Gastroesophageal sphincter (tissue), 4 donors: Measurements from ENCODE around the gene MFAP2. TPM values are rescaled to one million over a fixed set of nuclear protein-coding genes. Genes with fewer than 3 reads are reported as not detected.

Experiments used
- ATAC-seq: fragments of 150-250 bp; one replicate; pipeline ENCODE4 v1.9.1; 2016; ENCODE audit warnings: mild to moderate bottlenecking, moderate library complexity
- H3K27ac ChIP-seq, 4 donors: fragments of 200-600 bp; sonication (generic) in 3 of 4; 1 replicate in 3 of 4; 2 replicates in 1 of 4; pipeline ENCODE4 v1.5.1; 2016 to 2019
- H3K27me3 ChIP-seq: fragments of 200-600 bp; sonication (generic); one replicate; pipeline ENCODE4 v1.5.1; 2019
- H3K36me3 ChIP-seq, 2 donors: fragments of 200-600 bp; sonication (generic); one replicate each; pipeline ENCODE4 v1.5.1; 2019; ENCODE audit warnings: control low read depth in 1 of 2
- H3K4me1 ChIP-seq, 3 donors: fragments of 200-600 bp; sonication (generic); 1 replicate in 2 of 3; 2 replicates in 1 of 3; pipeline ENCODE4 v1.5.1; 2016 to 2019; ENCODE audit warnings: control low read depth in 2 of 3
- H3K4me3 ChIP-seq, 2 donors: fragments of 200-600 bp; sonication (generic); one replicate each; pipeline ENCODE4 v1.5.1; 2019; ENCODE audit warnings: mild to moderate bottlenecking in 1 of 2, moderate library complexity in 1 of 2
- H3K9me3 ChIP-seq, 3 donors: fragments of 200-600 bp; sonication (generic); one replicate each; pipeline ENCODE4 v1.5.1; 2017 to 2019; ENCODE audit warnings: control low read depth in 2 of 3
- CTCF ChIP-seq, 4 experiments: fragments of 200-600 bp in 2 of 4; fragments of 450-650 bp in 2 of 4; sonication (generic) in 1 of 4; IDR thresholded peaks; one replicate each; pipeline ENCODE4 v1.5.1; 2017 to 2019; ENCODE audit warnings: antibody characterized with exemption in 4 of 4, mild to moderate bottlenecking in 2 of 4, moderate library complexity in 2 of 4
- EP300 ChIP-seq: sonication (generic); formaldehyde crosslinking; IDR thresholded peaks from one replicate; pipeline ENCODE4 v1.6.1; 2017; ENCODE audit warnings: antibody characterized with exemption, mild to moderate bottlenecking
- POLR2A ChIP-seq, 2 donors: fragments of 450-650 bp; IDR thresholded peaks; one replicate each; pipeline ENCODE4 v1.6.1; 2017; ENCODE audit warnings: antibody characterized with exemption in 2 of 2, mild to moderate bottlenecking in 2 of 2, moderate library complexity in 1 of 2
- POLR2AphosphoS5 ChIP-seq: sonication (generic); formaldehyde crosslinking; IDR thresholded peaks from one replicate; pipeline ENCODE4 v1.6.1; 2017; ENCODE audit warnings: antibody characterized with exemption
- WGBS, 2 donors: methylation state at CpG; one replicate each; pipeline ENCODE4 v1.1.5; 2018; ENCODE audit warnings: low coverage in 1 of 2; 5-methylcytosine and 5-hydroxymethylcytosine counted together
- total RNA-seq, 4 donors: library from RNA; depleted of rRNA; stranded (reverse); fragments of >200 nt; gene quantifications; one replicate each; pipeline ENCODE4 v1.1.0, GENCODE V29; 2016

Gene MFAP2
- total RNA-seq, 4 donors from 2014 or later: 4.2 to 12.1 (median 7.2) TPM

GRCh38 chr1:17024721-17025120 is 44.3 kb upstream of the MFAP2 start:
- no peaks in the 10 kb centered on the region for H3K27me3 ChIP-seq
- peaks cover 0 to 5% (median 0%) of the 10 kb centered on the region in 3 donors for H3K4me1 ChIP-seq
- H3K27ac ChIP-seq: no peak overlapping the region
- no peak overlapping the region for H3K4me3 ChIP-seq
- no peaks in the 10 kb centered on the region for H3K9me3 ChIP-seq
- WGBS, 2 donors: 86 to 88% methylated on average over 1 of the region's 1 CpG
- no peak for TF ChIP-seq CTCF (IDR thresholded peaks at IDR 0.05)
- TF ChIP-seq POLR2AphosphoS5: no peak
- no peak for TF ChIP-seq EP300
- TF ChIP-seq POLR2A (IDR thresholded peaks at IDR 0.05): no peak
- no peak for ATAC-seq
- peaks cover 12 to 100% of the 10 kb centered on the region in 2 donors for H3K36me3 ChIP-seq

GRCh38 chr1:17023573-17023972 is 43.2 kb upstream of the MFAP2 start:
- Histone ChIP-seq H3K27ac (no peak overlapping the region), H3K4me1 (peaks cover 0 to 5% (median 0%) of the 10 kb centered on the region in 3 donors), H3K4me3 (no peak overlapping the region), H3K9me3 (no peaks in the 10 kb centered on the region), H3K27me3 (no peaks in the 10 kb centered on the region), H3K36me3 (peaks cover 12 to 100% of the 10 kb centered on the region in 2 donors)
- 45% methylated on average over 2 of the region's 3 CpGs; no CpG with 5 or more reads in 1 of the 2 donors for WGBS, 2 donors
- TF ChIP-seq CTCF (IDR thresholded peaks at IDR 0.05) (no peak), EP300 (no peak), POLR2A (IDR thresholded peaks at IDR 0.05) (no peak), POLR2AphosphoS5 (no peak)
- no peak for ATAC-seq

GRCh38 chr1:17023102-17023501 is 42.7 kb upstream of the MFAP2 start:
- Histone ChIP-seq H3K27me3 (no peaks in the 10 kb centered on the region), H3K4me3 (no peak overlapping the region), H3K36me3 (peaks cover 12 to 100% of the 10 kb centered on the region in 2 donors), H3K9me3 (no peaks in the 10 kb centered on the region), H3K27ac (no peak overlapping the region), H3K4me1 (peaks cover 0 to 4% (median 0%) of the 10 kb centered on the region in 3 donors)
- WGBS, 2 donors: 48 to 66% methylated on average over 4 of the region's 4 CpGs
- TF ChIP-seq EP300: no peak
- TF ChIP-seq POLR2AphosphoS5: no peak
- TF ChIP-seq POLR2A (IDR thresholded peaks at IDR 0.05): no peak
- no peak for TF ChIP-seq CTCF (IDR thresholded peaks at IDR 0.05)
- no peak for ATAC-seq

- peaks cover 12 to 97% of the 10 kb centered on the region in 2 donors for H3K36me3 ChIP-seq
- H3K4me3 ChIP-seq: no peak overlapping the region
- no peak for ATAC-seq
- H3K9me3 ChIP-seq: no peaks in the 10 kb centered on the region
- H3K27me3 ChIP-seq: no peaks in the 10 kb centered on the region
- whole genome bisulfite sequencing, 2 donors: 70 to 78% methylated on average over 7 to 8 of the region's 10 CpGs
- H3K4me1 ChIP-seq: no peaks in the 10 kb centered on the region
- TF ChIP-seq POLR2A (IDR thresholded peaks at IDR 0.05) (no peak), POLR2AphosphoS5 (no peak), EP300 (no peak), CTCF (IDR thresholded peaks at IDR 0.05) (no peak)
- H3K27ac ChIP-seq: no peak overlapping the region
These were observed 41.5 kb upstream of the MFAP2 start for GRCh38 chr1:17021896-17022295.

GRCh38 chr1:17020502-17020901 is 40.1 kb upstream of the MFAP2 start:
- TF ChIP-seq POLR2AphosphoS5: no peak
- no peak for TF ChIP-seq EP300
- no peak for TF ChIP-seq POLR2A (IDR thresholded peaks at IDR 0.05)
- TF ChIP-seq CTCF (IDR thresholded peaks at IDR 0.05): no peak
- ATAC-seq: no peak
- Histone ChIP-seq H3K36me3 (peaks cover 12 to 83% of the 10 kb centered on the region in 2 donors), H3K4me1 (no peaks in the 10 kb centered on the region), H3K9me3 (no peaks in the 10 kb centered on the region), H3K27me3 (no peaks in the 10 kb centered on the region), H3K27ac (no peak overlapping the region), H3K4me3 (no peak overlapping the region)
- 90 to 100% methylated on average over 2 of the region's 2 CpGs for WGBS, 2 donors
